Calu3 (cell line): ENCODE data around the gene CLCNKB. TPM values are rescaled to one million over a fixed set of nuclear protein-coding genes. Genes with fewer than 3 reads are reported as not detected.

Source experiments
- BruUV-seq: library from RNA; stranded (reverse); fragments of 400-500 nt; replicated peaks from 2 replicates; lab custom pipeline; 2021; lab: Mats Ljungman, UMichigan
- CTCF ChIA-PET: fragments of 300-600 bp; sonication (Branson Sonifier 250); formaldehyde crosslinking; loops from one replicate; lab custom pipeline; 2022; ENCODE audit warnings: antibody characterized with exemption; lab: Charles Lee
- DNase-seq: peaks from one replicate; pipeline ENCODE4 v3.0.0; 2022
- H3K27ac Mint-ChIP-seq: one replicate; pipeline ENCODE4 v1.8.0; 2022; ENCODE audit warnings: mixed read lengths; ENCODE audit not compliant: unreplicated experiment
- H3K27me3 Mint-ChIP-seq: one replicate; pipeline ENCODE4 v1.8.0; 2022; ENCODE audit warnings: mixed read lengths; ENCODE audit not compliant: unreplicated experiment
- H3K36me3 Mint-ChIP-seq: one replicate; pipeline ENCODE4 v1.8.0; 2022; ENCODE audit warnings: mild to moderate bottlenecking, moderate library complexity, mixed read lengths; ENCODE audit not compliant: insufficient read depth, unreplicated experiment
- H3K4me1 Mint-ChIP-seq: one replicate; pipeline ENCODE4 v1.8.0; 2022; ENCODE audit warnings: mild to moderate bottlenecking, low read depth, mixed read lengths; ENCODE audit not compliant: unreplicated experiment
- H3K4me3 Mint-ChIP-seq: one replicate; pipeline ENCODE4 v1.8.0; 2022; ENCODE audit warnings: mild to moderate bottlenecking, low read depth, moderate library complexity, mixed read lengths; ENCODE audit not compliant: unreplicated experiment
- H3K9me3 Mint-ChIP-seq: one replicate; pipeline ENCODE4 v1.8.0; 2022; ENCODE audit warnings: low read depth, mixed read lengths; ENCODE audit not compliant: unreplicated experiment
- CTCF ChIP-seq: fragments of 200-600 bp; IDR thresholded peaks from one replicate; pipeline ENCODE4 v1.8.0; 2022; ENCODE audit warnings: antibody characterized with exemption; ENCODE audit not compliant: unreplicated experiment
- intact Hi-C: fragments of 100-400 bp; cut with micrococcal nuclease; formaldehyde crosslinking; loops from one replicate; pipeline ENCODE4 v1.10.0; 2022; ENCODE audit not compliant: unreplicated experiment
- total RNA-seq: library from RNA; stranded (reverse); gene quantifications from 2 replicates; pipeline ENCODE4 v1.2.3, GENCODE V29; 2022

CLCNKB gene
- total RNA-seq, 1 experiment from 2014 or later: not detected

- intact Hi-C loops: loop anchor here (2.0 to 5.0 kb wide), 2 partner anchors 167 to 290 kb away; partner anchors contain the start of gene SZRD1
- H3K27ac Mint-ChIP-seq: no peak overlapping the region
- no peak for TF ChIP-seq CTCF
- no TSS peak for BruUV-seq
- CTCF ChIA-PET: interaction anchor here (1.9 kb wide), 1 partner anchor 101 kb away, joined by 4 read pairs; no protein-coding TSS in a partner anchor
- no peaks in the 10 kb centered on the region for H3K36me3 Mint-ChIP-seq
- peaks cover 27% of the 10 kb centered on the region for H3K4me1 Mint-ChIP-seq
- no peak for DNase-seq
- H3K4me3 Mint-ChIP-seq: no peak overlapping the region
- no peaks in the 10 kb centered on the region for H3K27me3 Mint-ChIP-seq
- H3K9me3 Mint-ChIP-seq: no peaks in the 10 kb centered on the region
Observed at GRCh38 chr1:16077406-16078245, 34.0 kb downstream of the CLCNKB start.

GRCh38 chr1:16078925-16079656 lies 35.5 kb downstream of the CLCNKB start:
- Mint-ChIP-seq H3K4me3 (no peak overlapping the region), H3K4me1 (peaks cover 30% of the 10 kb centered on the region)

DNA sequence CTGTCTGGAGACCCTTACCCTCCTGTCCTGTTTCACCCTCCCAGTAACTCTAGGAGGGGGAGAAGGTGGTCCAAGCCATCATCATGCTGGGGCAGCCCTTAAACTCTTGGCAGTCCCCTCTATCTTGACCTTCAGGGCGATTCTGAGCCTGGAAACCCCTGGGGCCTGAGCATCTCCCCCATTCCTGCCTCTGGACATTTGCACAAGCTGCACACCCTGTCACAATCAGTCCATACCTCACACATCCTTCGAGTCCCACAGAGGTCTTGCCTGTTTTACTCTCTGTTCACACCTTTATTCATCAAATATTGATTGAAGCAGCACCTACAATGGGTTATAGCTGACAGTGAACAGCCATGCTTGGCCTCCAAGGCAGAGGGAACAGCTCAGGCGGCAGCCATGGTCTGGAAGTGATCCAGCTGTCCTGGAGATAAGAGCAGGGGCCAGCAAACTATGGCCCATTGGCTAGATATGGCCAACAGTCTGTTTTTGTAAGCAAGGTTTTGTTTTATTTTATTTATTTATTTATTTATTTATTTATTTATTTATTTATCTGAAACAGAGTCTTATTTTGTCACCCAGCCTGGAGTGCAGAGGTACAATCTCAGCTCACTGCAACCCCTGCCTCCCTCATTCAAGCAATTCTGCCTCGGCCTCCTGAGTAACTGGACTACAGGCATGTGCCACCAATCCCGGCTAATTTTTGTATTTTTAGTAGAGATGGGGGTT lies 37.0 kb downstream of the CLCNKB start:
- no peak for TF ChIP-seq CTCF
- Mint-ChIP-seq H3K27ac (no peak overlapping the region), H3K4me3 (no peak overlapping the region), H3K4me1 (peaks cover 26% of the 10 kb centered on the region), H3K27me3 (no peaks in the 10 kb centered on the region), H3K9me3 (no peaks in the 10 kb centered on the region), H3K36me3 (no peaks in the 10 kb centered on the region)
- DNase-seq: no peak
- intact Hi-C loops: no loop called here
- BruUV-seq: no TSS peak
- CTCF ChIA-PET: interaction anchor here (0.6 to 2.0 kb wide), 2 partner anchors 109 to 156 kb away, joined by 3 to 18 read pairs; partner anchors contain the start of gene CPLANE2

More at GRCh38 chr1:16078925-16079656, 35.5 kb downstream of the CLCNKB start:
- Mint-ChIP-seq H3K27me3 (no peaks in the 10 kb centered on the region), H3K27ac (no peak overlapping the region), H3K36me3 (no peaks in the 10 kb centered on the region), H3K9me3 (no peaks in the 10 kb centered on the region)
- CTCF ChIA-PET: interaction anchor here (0.9 to 2.0 kb wide), 9 partner anchors 76 to 284 kb away, joined by 3 to 19 read pairs (median 7); no protein-coding TSS in a partner anchor
- peak; percentile 80 for DNase-seq
- BruUV-seq: no TSS peak
- intact Hi-C loops: loop anchor here (2.0 to 5.0 kb wide), 2 partner anchors 166 to 288 kb away; partner anchors contain the start of gene SZRD1
- peak; percentile 73 for TF ChIP-seq CTCF

- no peak for DNase-seq
- intact Hi-C loops: loop anchor here (1.0 kb wide), 1 partner anchor 106 kb away; no protein-coding TSS in a partner anchor
- Mint-ChIP-seq H3K27ac (no peak overlapping the region), H3K4me1 (peaks cover 22% of the 10 kb centered on the region), H3K9me3 (no peaks in the 10 kb centered on the region), H3K36me3 (no peaks in the 10 kb centered on the region), H3K27me3 (no peaks in the 10 kb centered on the region), H3K4me3 (no peak overlapping the region)
- no peak for TF ChIP-seq CTCF
- CTCF ChIA-PET: interaction anchor here (0.5 to 1.8 kb wide), 4 partner anchors 62 to 479 kb away, joined by 4 to 6 read pairs (median 6); no protein-coding TSS in a partner anchor
- no TSS peak for BruUV-seq
Observed at GRCh38 chr1:16081636-16082035, 38.1 kb downstream of the CLCNKB start.
